ENCODE measurements around the gene GABARAP.

DNA sequence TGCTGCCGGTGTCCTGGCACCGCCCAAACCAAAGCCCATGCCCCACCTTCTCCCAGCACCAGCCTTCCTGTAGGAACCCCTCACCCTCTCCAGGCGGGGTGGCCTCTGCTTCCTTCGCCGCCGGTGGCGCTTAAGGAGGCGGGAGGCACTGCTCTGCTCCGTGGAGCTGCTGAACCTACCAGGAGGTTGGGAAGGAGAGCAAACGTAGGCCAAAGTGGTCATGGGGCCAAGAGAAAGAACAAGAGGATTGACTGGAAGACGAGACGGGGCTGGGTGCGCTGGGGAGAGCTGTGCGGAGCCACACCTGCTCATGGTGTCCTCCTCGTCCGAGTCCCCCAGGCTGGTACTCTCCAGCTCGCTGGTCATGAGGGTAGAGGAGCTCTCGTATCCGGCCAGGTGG lies 12.7 kb downstream of the GABARAP start:
- TF ChIP-seq, protein P1, sequence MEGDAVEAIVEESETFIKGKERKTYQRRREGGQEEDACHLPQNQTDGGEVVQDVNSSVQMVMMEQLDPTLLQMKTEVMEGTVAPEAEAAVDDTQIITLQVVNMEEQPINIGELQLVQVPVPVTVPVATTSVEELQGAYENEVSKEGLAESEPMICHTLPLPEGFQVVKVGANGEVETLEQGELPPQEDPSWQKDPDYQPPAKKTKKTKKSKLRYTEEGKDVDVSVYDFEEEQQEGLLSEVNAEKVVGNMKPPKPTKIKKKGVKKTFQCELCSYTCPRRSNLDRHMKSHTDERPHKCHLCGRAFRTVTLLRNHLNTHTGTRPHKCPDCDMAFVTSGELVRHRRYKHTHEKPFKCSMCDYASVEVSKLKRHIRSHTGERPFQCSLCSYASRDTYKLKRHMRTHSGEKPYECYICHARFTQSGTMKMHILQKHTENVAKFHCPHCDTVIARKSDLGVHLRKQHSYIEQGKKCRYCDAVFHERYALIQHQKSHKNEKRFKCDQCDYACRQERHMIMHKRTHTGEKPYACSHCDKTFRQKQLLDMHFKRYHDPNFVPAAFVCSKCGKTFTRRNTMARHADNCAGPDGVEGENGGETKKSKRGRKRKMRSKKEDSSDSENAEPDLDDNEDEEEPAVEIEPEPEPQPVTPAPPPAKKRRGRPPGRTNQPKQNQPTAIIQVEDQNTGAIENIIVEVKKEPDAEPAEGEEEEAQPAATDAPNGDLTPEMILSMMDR (IDR thresholded peaks at IDR 0.05): no peak
- TF ChIP-seq POLR2A (IDR thresholded peaks at IDR 0.05): no peak
